ENCODE results near the gene ST8SIA4. TPM values are rescaled to one million over a fixed set of nuclear protein-coding genes. Genes with fewer than 3 reads are reported as not detected.

ST8SIA4 gene
- total and polyA plus RNA-seq, 4 donors = 0.35 to 4.1 (median 1.6) TPM

GRCh38 chr5:100900796-100901781 is 2.0 kb downstream of the ST8SIA4 start:
- peak overlapping the region in 1 of 2 donors; percentile 82 for H3K9ac ChIP-seq (ENCODE audit: low read depth in 1 of 2, low read length in 2 of 2)
- H3K27me3 ChIP-seq (ENCODE audit: control insufficient read depth in 4 of 4, insufficient read depth in 4 of 4, low read length in 3 of 4) = peaks cover 0 to 2% (median 0%) of the 10 kb centered on the region in 4 donors
- 2% methylated on average over 47 of the region's 47 CpGs for WGBS
- H3K36me3 ChIP-seq (ENCODE audit: control insufficient read depth in 4 of 4, insufficient read depth in 3 of 4, low read depth in 1 of 4, low read length in 3 of 4) = no peaks in the 10 kb centered on the region
- H3K9me3 ChIP-seq (ENCODE audit: control insufficient read depth in 4 of 4, low read length in 3 of 4) = no peaks in the 10 kb centered on the region
- peak overlapping the region; percentile 11 to 52 (median 28) for H3K4me3 ChIP-seq (ENCODE audit: low read depth in 1 of 3, low read length in 3 of 3)
- peak; percentile 49 for DNase-seq (ENCODE audit: low spot score)
- no peak for TF ChIP-seq TAF1 (conservative IDR thresholded peaks at IDR 0.05)
- H3K27ac ChIP-seq (ENCODE audit: low read depth in 1 of 2, low read length in 2 of 2) = peak overlapping the region; percentile 77 to 87
- H3K4me1 ChIP-seq (ENCODE audit: control insufficient read depth in 4 of 4, insufficient read depth in 4 of 4, low read length in 3 of 4) = peaks cover 0 to 6% (median 1%) of the 10 kb centered on the region in 4 donors

GRCh38 chr5:100900142-100900795 is 2.8 kb downstream of the ST8SIA4 start:
- 4% methylated on average over 19 of the region's 19 CpGs for WGBS
- Histone ChIP-seq H3K27ac (ENCODE audit: low read depth in 1 of 2, low read length in 2 of 2) (peak overlapping the region; percentile 66 to 80), H3K4me3 (ENCODE audit: low read depth in 1 of 3, low read length in 3 of 3) (peak overlapping the region in 2 of 3 donors; percentile 42 to 52), H3K4me1 (ENCODE audit: control insufficient read depth in 4 of 4, insufficient read depth in 4 of 4, low read length in 3 of 4) (peaks cover 0 to 6% (median 1%) of the 10 kb centered on the region in 4 donors), H3K9me3 (ENCODE audit: control insufficient read depth in 4 of 4, low read length in 3 of 4) (no peaks in the 10 kb centered on the region), H3K36me3 (ENCODE audit: control insufficient read depth in 4 of 4, insufficient read depth in 3 of 4, low read depth in 1 of 4, low read length in 3 of 4) (no peaks in the 10 kb centered on the region), H3K27me3 (ENCODE audit: control insufficient read depth in 4 of 4, insufficient read depth in 4 of 4, low read length in 3 of 4) (peaks cover 0 to 2% (median 0%) of the 10 kb centered on the region in 4 donors), H3K9ac (ENCODE audit: low read depth in 1 of 2, low read length in 2 of 2) (peak overlapping the region in 1 of 2 donors; percentile 58)
- DNase-seq (ENCODE audit: low spot score) = no peak
- peak; percentile 42 to 45 for TF ChIP-seq RAD21 (IDR thresholded peaks at IDR 0.05)
- no peak for TF ChIP-seq ZBTB33 (IDR thresholded peaks at IDR 0.05)
- TF ChIP-seq CTCF (IDR thresholded peaks at IDR 0.05; ENCODE audit: low read depth, low read length, missing input control) = peak; percentile 9

GRCh38 chr5:100899675-100900074 is 3.4 kb downstream of the ST8SIA4 start:
- H3K27ac ChIP-seq (ENCODE audit: low read depth in 1 of 2, low read length in 2 of 2) = peak overlapping the region in 1 of 2 donors; percentile 80
- H3K36me3 ChIP-seq (ENCODE audit: control insufficient read depth in 4 of 4, insufficient read depth in 3 of 4, low read depth in 1 of 4, low read length in 3 of 4) = no peaks in the 10 kb centered on the region
- WGBS = 72% methylated on average over 2 of the region's 2 CpGs
- peaks cover 0 to 6% (median 1%) of the 10 kb centered on the region in 4 donors for H3K4me1 ChIP-seq (ENCODE audit: control insufficient read depth in 4 of 4, insufficient read depth in 4 of 4, low read length in 3 of 4)
- no peak for DNase-seq (ENCODE audit: low spot score)
- TF ChIP-seq SP1 (IDR thresholded peaks at IDR 0.05) (no peak), FOXA2 (IDR thresholded peaks at IDR 0.05) (no peak), RXRA (IDR thresholded peaks at IDR 0.05) (no peak), REST (IDR thresholded peaks at IDR 0.05) (no peak), ATF3 (IDR thresholded peaks at IDR 0.05) (no peak)
- H3K4me3 ChIP-seq (ENCODE audit: low read depth in 1 of 3, low read length in 3 of 3) = no peak overlapping the region
- H3K27me3 ChIP-seq (ENCODE audit: control insufficient read depth in 4 of 4, insufficient read depth in 4 of 4, low read length in 3 of 4) = peaks cover 0 to 2% (median 0%) of the 10 kb centered on the region in 4 donors
- H3K9me3 ChIP-seq (ENCODE audit: control insufficient read depth in 4 of 4, low read length in 3 of 4) = no peaks in the 10 kb centered on the region
- H3K9ac ChIP-seq (ENCODE audit: low read depth in 1 of 2, low read length in 2 of 2) = no peak overlapping the region

Measured in liver (tissue), 9 donors.